ENCODE data around the gene EEF1AKMT1.

- TF ChIP-seq CTCF (IDR thresholded peaks at IDR 0.05) (no peak), POLR2A (IDR thresholded peaks at IDR 0.05) (no peak)
These were observed 65.5 kb downstream of the EEF1AKMT1 start for GRCh38 chr13:20708216-20708615.

All from Peyer's patch (tissue), 4 donors.